CD4-positive, CD25-positive, alpha-beta regulatory T cell (primary cell): ENCODE results near the gene CRY1. TPM values are rescaled to one million over a fixed set of nuclear protein-coding genes. Genes with fewer than 3 reads are reported as not detected.

Experiments used
- ATAC-seq, 2 donors: fragments of 150-1000 bp; cut with Tn5 transposase; one replicate each; pipeline ENCODE4 v1.10.0; 2021; ENCODE audit warnings: low read depth in 2 of 2, moderate number of reproducible peaks in 2 of 2, moderate library complexity in 1 of 2
- DNase-seq, 3 donors: peaks; one replicate each; pipeline versions ENCODE4 v3.0.0 to v3.0.0-alpha.2; 2012 to 2022; ENCODE audit warnings: mixed read lengths in 1 of 3
- H3K27ac ChIP-seq: one replicate; pipeline ENCODE4 v1.7.0; 2013; ENCODE audit warnings: mild to moderate bottlenecking, low read length; ENCODE audit not compliant: insufficient read depth, poor library complexity, severe bottlenecking
- H3K27me3 ChIP-seq: one replicate; pipeline ENCODE4 v1.7.0; 2013; ENCODE audit warnings: low read length; ENCODE audit not compliant: control insufficient read depth, insufficient read depth
- H3K36me3 ChIP-seq: one replicate; pipeline ENCODE4 v1.7.0; 2013; ENCODE audit warnings: mild to moderate bottlenecking, low read length, moderate library complexity; ENCODE audit not compliant: control insufficient read depth, insufficient read depth
- H3K4me1 ChIP-seq: 2 replicates; pipeline ENCODE4 v1.7.0; 2013; ENCODE audit warnings: mild to moderate bottlenecking, low read length; ENCODE audit not compliant: insufficient read depth, control insufficient read depth, poor library complexity, severe bottlenecking
- H3K4me3 ChIP-seq: one replicate; pipeline ENCODE4 v1.7.0; 2013; ENCODE audit warnings: low read depth, mild to moderate bottlenecking, low read length, moderate library complexity
- H3K9me3 ChIP-seq, 2 experiments: 1 replicate in 1 of 2; 2 replicates in 1 of 2; pipeline ENCODE4 v1.7.0; 2013; ENCODE audit warnings: low read length in 2 of 2, mild to moderate bottlenecking in 1 of 2, moderate library complexity in 1 of 2; ENCODE audit not compliant: control insufficient read depth in 2 of 2
- H3K27ac Mint-ChIP-seq, 3 donors: one replicate each; pipeline ENCODE4 v1.8.0; 2020 to 2022; ENCODE audit warnings: mild to moderate bottlenecking in 3 of 3, mixed read lengths in 3 of 3, moderate library complexity in 2 of 3
- H3K27me3 Mint-ChIP-seq: one replicate; pipeline ENCODE4 v1.8.0; 2022; ENCODE audit warnings: mild to moderate bottlenecking, mixed read lengths
- H3K36me3 Mint-ChIP-seq: one replicate; pipeline ENCODE4 v1.8.0; 2020; ENCODE audit warnings: mixed read lengths
- H3K4me1 Mint-ChIP-seq, 4 donors: one replicate each; pipeline ENCODE4 v1.8.0; 2020 to 2022; ENCODE audit warnings: mixed read lengths in 4 of 4, mild to moderate bottlenecking in 1 of 4
- H3K4me3 Mint-ChIP-seq, 4 donors: one replicate each; pipeline ENCODE4 v1.8.0; 2020 to 2022; ENCODE audit warnings: mild to moderate bottlenecking in 4 of 4, mixed read lengths in 4 of 4, moderate library complexity in 3 of 4
- H3K9me3 Mint-ChIP-seq, 7 donors: one replicate each; pipeline ENCODE4 v1.8.0; 2020 to 2022; ENCODE audit warnings: mixed read lengths in 7 of 7, mild to moderate bottlenecking in 3 of 7, moderate library complexity in 2 of 7
- polyA plus RNA-seq, 4 donors: library from polyadenylated mRNA; unstranded; fragments of 300-500 nt; fragmentation: Illumina TruSeq; gene quantifications; one replicate each; pipeline ENCODE4 v1.2.3, GENCODE V29; 2021
- total RNA-seq: library from RNA; stranded (reverse); gene quantifications from one replicate; pipeline ENCODE4 v1.2.3, GENCODE V29; 2022

Gene CRY1
- total and polyA plus RNA-seq, 5 donors from 2014 or later: 26.7 to 91.1 (median 31.4) TPM

DNA sequence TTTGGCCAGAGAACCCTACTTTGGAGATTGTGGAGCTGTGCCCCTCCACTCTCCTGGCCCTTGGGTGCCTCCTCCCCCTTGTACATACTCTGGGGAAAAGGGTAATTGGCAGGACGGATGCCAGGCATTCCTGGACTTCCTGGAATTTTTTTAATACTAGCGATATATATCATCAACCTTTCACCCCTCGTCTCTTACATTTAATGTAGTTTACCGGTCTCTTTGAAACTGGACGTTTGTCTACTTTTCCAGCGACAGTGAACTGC, 767 bp upstream of the CRY1 start:
- no peak for ATAC-seq
- H3K4me1 Mint-ChIP-seq: peaks cover 0 to 15% (median 5%) of the 10 kb centered on the region in 4 donors
- H3K36me3 Mint-ChIP-seq: no peaks in the 10 kb centered on the region
- H3K9me3 Mint-ChIP-seq: peaks cover 0 to 1% (median 0%) of the 10 kb centered on the region in 7 donors
- no peak overlapping the region for H3K4me3 Mint-ChIP-seq
- H3K4me1 ChIP-seq: peaks cover 26% of the 10 kb centered on the region
- H3K27me3 Mint-ChIP-seq: peaks cover 13% of the 10 kb centered on the region
- H3K27ac Mint-ChIP-seq: peak overlapping the region in 1 of 3 donors; percentile 98
- peak in 1 of 3 donors; percentile 5 for DNase-seq
- H3K27me3 ChIP-seq: no peaks in the 10 kb centered on the region
- H3K4me3 ChIP-seq: peak overlapping the region; percentile 93
- peak overlapping the region; percentile 99 for H3K27ac ChIP-seq
- no peaks in the 10 kb centered on the region for H3K36me3 ChIP-seq
- no peaks in the 10 kb centered on the region for H3K9me3 ChIP-seq

DNA sequence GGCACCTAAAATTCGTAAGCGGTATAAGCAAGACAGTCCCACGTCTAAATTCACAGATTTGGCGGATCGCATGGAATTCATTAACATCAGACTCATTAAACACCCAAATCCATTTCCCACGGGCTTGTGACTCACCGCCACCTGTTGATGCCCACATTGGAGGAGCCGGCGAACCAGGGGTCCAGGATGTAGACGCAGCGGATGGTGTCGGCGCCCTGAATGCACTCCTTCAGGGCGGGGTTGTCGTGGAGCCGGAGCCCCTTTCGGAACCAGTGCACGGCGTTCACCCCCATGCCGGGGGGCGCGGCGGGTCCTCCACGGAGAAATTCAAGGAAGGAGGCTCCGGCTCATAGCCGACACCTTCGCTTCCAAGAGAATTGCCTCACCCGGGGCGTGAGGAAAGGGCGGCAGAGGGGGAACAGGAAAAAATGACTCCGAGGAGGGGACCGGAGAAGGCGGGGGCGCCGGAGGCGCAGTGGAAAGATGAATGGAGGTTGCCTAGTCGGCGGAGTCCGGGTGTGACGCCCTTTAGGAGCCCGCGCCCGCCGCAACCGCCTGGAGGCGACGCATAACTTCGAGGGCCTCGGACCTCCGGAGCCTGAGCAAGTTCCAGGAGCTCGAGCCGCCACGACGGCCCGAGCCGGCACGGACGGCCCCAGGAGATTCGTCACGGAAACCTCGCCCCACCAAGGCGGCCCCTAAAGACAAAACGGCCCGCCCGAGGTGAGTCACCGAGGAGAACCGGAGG, 506 bp downstream of the CRY1 start:
- H3K36me3 ChIP-seq: no peaks in the 10 kb centered on the region
- Mint-ChIP-seq H3K9me3 (peaks cover 0 to 1% (median 0%) of the 10 kb centered on the region in 7 donors), H3K4me1 (peaks cover 5 to 25% (median 10%) of the 10 kb centered on the region in 4 donors), H3K27ac (no peak overlapping the region), H3K36me3 (peaks cover 4% of the 10 kb centered on the region), H3K27me3 (peaks cover 13% of the 10 kb centered on the region), H3K4me3 (no peak overlapping the region)
- H3K9me3 ChIP-seq: no peaks in the 10 kb centered on the region
- ATAC-seq (peak; percentile 48), DNase-seq (peak; percentile 63 to 74 (median 73))
- H3K4me1 ChIP-seq: peaks cover 26% of the 10 kb centered on the region
- peak overlapping the region; percentile 99 for H3K27ac ChIP-seq
- no peaks in the 10 kb centered on the region for H3K27me3 ChIP-seq
- H3K4me3 ChIP-seq: peak overlapping the region; percentile 100

DNA sequence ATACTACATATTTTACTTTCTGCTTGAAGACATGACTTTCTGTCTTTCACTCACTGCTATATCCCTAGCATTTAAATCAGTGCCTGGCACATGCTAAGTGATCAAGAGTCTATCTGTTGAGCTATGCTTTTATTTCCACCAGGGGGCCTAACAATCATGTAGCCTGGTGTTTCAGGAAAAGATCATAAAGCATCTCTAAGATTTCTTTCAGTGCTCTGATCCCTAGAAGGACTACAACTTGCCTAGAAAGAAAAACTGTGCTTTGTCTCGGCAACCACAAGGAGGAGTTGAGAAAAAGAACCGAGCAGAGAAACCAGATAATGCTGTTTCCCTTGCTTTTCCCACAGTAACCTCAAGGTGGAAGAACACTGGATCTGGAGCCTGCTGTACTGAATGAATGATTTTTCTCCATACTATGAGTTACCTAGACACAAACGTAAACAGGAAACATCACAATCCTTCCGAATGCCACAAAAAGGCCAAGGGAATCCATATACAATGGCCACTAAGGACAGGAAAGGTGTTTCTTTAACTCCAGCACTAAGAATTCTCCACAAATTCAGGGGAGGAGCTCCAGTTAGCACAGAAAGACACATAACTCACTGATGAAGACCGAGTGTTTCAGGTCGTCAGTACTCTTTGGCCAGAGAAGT, 1.2 kb downstream of the CRY1 start:
- no peak overlapping the region for H3K4me3 Mint-ChIP-seq
- Histone ChIP-seq H3K4me1 (peaks cover 26% of the 10 kb centered on the region), H3K4me3 (peak overlapping the region; percentile 100), H3K9me3 (no peaks in the 10 kb centered on the region), H3K27me3 (no peaks in the 10 kb centered on the region), H3K27ac (peak overlapping the region; percentile 99), H3K36me3 (no peaks in the 10 kb centered on the region)
- DNase-seq (peak; percentile 21 to 82 (median 59)), ATAC-seq (peak; percentile 7 to 10)
- H3K36me3 Mint-ChIP-seq: peaks cover 4% of the 10 kb centered on the region
- no peak overlapping the region for H3K27ac Mint-ChIP-seq
- peaks cover 0 to 1% (median 0%) of the 10 kb centered on the region in 7 donors for H3K9me3 Mint-ChIP-seq
- H3K27me3 Mint-ChIP-seq: peaks cover 5% of the 10 kb centered on the region
- H3K4me1 Mint-ChIP-seq: peaks cover 6 to 25% (median 15%) of the 10 kb centered on the region in 4 donors

DNA sequence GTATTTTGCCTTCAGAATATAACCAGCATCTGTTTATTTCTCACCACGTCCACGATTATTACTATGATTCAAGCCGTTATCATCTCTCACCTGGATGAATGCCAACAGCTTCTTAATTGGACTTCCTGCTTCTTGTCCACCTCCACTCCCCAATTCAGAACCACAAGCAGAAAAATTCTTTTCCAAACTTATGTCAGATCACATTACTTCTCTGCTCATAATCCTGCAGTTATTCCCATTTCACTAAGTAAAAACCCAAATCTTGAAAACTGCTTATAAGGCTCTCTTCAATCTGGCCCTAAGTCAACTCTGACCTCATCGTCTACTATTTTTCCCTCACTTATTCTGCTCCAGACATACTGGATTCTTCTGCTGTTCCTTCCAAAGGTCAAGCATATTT, 2.0 kb downstream of the CRY1 start:
- DNase-seq (no peak), ATAC-seq (no peak)
- Histone ChIP-seq H3K4me3 (peak overlapping the region; percentile 100), H3K36me3 (peaks cover 3% of the 10 kb centered on the region), H3K27me3 (no peaks in the 10 kb centered on the region), H3K27ac (no peak overlapping the region), H3K4me1 (peaks cover 26% of the 10 kb centered on the region), H3K9me3 (no peaks in the 10 kb centered on the region)
- Mint-ChIP-seq H3K36me3 (peaks cover 9% of the 10 kb centered on the region), H3K4me3 (no peak overlapping the region), H3K27me3 (peaks cover 3% of the 10 kb centered on the region), H3K27ac (no peak overlapping the region), H3K4me1 (peaks cover 13 to 29% (median 20%) of the 10 kb centered on the region in 4 donors), H3K9me3 (peaks cover 0 to 1% (median 0%) of the 10 kb centered on the region in 7 donors)

DNA sequence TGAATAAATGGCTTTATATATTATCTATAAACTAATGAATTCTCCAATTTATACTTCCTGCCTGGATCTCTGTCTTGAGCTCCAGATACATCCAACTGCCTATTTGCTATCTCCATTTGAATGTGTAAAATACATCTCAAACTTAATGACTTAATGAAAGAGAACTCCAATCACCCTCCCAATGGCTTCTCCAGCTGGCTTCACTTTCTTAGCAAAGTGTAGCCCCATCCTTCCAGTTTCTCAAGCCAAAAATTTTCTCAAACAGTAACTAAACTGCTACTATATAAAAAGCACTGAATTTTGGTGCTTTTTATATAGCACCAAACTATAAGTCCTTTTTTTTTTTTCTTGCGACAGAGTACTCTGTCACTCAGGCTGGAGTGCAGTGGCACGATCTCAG, 2.6 kb downstream of the CRY1 start:
- Histone ChIP-seq H3K27ac (no peak overlapping the region), H3K9me3 (no peaks in the 10 kb centered on the region), H3K4me1 (peaks cover 26% of the 10 kb centered on the region), H3K4me3 (peak overlapping the region; percentile 1), H3K36me3 (peaks cover 3% of the 10 kb centered on the region), H3K27me3 (no peaks in the 10 kb centered on the region)
- Mint-ChIP-seq H3K36me3 (peaks cover 13% of the 10 kb centered on the region), H3K27me3 (no peaks in the 10 kb centered on the region), H3K4me3 (no peak overlapping the region), H3K4me1 (peaks cover 13 to 33% (median 22%) of the 10 kb centered on the region in 4 donors), H3K27ac (no peak overlapping the region), H3K9me3 (no peaks in the 10 kb centered on the region)
- DNase-seq: no peak
- ATAC-seq: no peak

DNA sequence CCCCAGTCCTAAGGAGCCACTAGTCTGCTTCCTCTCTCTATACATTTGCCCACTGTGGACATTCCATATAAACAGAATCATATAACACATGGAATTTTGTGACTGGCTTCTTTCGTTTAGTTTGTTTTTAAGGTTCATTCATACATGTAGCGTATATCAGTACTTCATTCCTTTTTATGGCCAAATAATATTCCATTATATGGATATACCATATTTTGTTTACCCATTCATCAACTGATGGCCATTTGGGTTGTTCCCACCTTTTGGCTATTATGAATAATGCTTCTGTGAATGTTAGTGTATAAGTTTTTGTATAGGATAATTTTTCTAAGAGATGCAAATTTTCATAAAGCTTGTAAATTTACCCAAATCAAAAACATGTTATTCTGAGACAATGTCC, 4.4 kb downstream of the CRY1 start:
- Mint-ChIP-seq H3K9me3 (no peaks in the 10 kb centered on the region), H3K27ac (peak overlapping the region in 1 of 3 donors; percentile 49), H3K27me3 (no peaks in the 10 kb centered on the region), H3K36me3 (peaks cover 13% of the 10 kb centered on the region), H3K4me1 (peaks cover 13 to 43% (median 21%) of the 10 kb centered on the region in 4 donors), H3K4me3 (peak overlapping the region in 1 of 4 donors; percentile 9)
- peaks cover 3% of the 10 kb centered on the region for H3K36me3 ChIP-seq
- no peak overlapping the region for H3K27ac ChIP-seq
- no peaks in the 10 kb centered on the region for H3K9me3 ChIP-seq
- H3K27me3 ChIP-seq: no peaks in the 10 kb centered on the region
- H3K4me3 ChIP-seq: no peak overlapping the region
- no peak for ATAC-seq
- DNase-seq: no peak
- peaks cover 26% of the 10 kb centered on the region for H3K4me1 ChIP-seq

DNA sequence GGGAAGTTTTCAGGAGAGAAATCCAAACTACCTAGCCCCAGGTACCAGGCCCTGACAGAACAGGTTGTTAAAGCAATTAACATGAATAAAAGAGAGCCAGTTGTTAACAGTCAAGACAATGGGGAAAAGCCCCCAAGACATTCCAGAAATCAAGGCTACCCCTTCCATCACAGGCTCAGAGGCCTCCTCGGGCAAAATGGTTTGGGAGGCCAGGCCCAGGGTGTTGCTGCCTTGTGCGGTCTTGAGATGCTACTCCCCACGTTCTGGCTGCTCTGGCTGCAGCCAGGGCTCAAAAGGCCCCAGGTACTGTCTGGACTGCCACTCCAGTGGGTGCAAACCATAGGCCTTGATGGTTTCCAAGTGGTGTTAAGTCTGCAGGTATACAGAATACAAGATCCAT, 7.0 kb downstream of the CRY1 start:
- Histone ChIP-seq H3K9me3 (peaks cover 0 to 3% of the 10 kb centered on the region in 2 experiments), H3K4me3 (no peak overlapping the region), H3K36me3 (peaks cover 3% of the 10 kb centered on the region), H3K27ac (no peak overlapping the region), H3K27me3 (no peaks in the 10 kb centered on the region), H3K4me1 (peaks cover 12% of the 10 kb centered on the region)
- Mint-ChIP-seq H3K4me3 (no peak overlapping the region), H3K27ac (no peak overlapping the region), H3K36me3 (peaks cover 25% of the 10 kb centered on the region), H3K9me3 (peaks cover 0 to 10% (median 3%) of the 10 kb centered on the region in 7 donors), H3K4me1 (peaks cover 20 to 55% (median 23%) of the 10 kb centered on the region in 4 donors), H3K27me3 (no peaks in the 10 kb centered on the region)
- ATAC-seq (no peak), DNase-seq (no peak)
